Liver (tissue), 9 donors: ENCODE measurements around the gene EGLN2. TPM values are rescaled to one million over a fixed set of nuclear protein-coding genes. Genes with fewer than 3 reads are reported as not detected.

ENCODE experiments used
- DNase-seq: peaks from one replicate; pipeline ENCODE4 v3.0.0-alpha.2; 2017; ENCODE audit warnings: low spot score
- H3K27ac ChIP-seq, 2 donors: one replicate each; pipeline ENCODE4 v1.7.0; 2013; ENCODE audit warnings: inconsistent platforms in 2 of 2, low read length in 2 of 2, control low read depth in 1 of 2, low read depth in 1 of 2, mild to moderate bottlenecking in 1 of 2
- H3K27me3 ChIP-seq, 4 donors: one replicate each; pipeline versions ENCODE4 v1.6.1 to v1.7.0; 2013; ENCODE audit warnings: low read length in 3 of 4, inconsistent platforms in 1 of 4, mild to moderate bottlenecking in 1 of 4, moderate library complexity in 1 of 4; ENCODE audit not compliant: control insufficient read depth in 4 of 4, insufficient read depth in 4 of 4
- H3K36me3 ChIP-seq, 4 donors: one replicate each; pipeline versions ENCODE4 v1.6.1 to v1.7.0; 2013; ENCODE audit warnings: low read length in 3 of 4, mild to moderate bottlenecking in 3 of 4, low read depth in 1 of 4, moderate library complexity in 1 of 4; ENCODE audit not compliant: control insufficient read depth in 4 of 4, insufficient read depth in 3 of 4
- H3K4me1 ChIP-seq, 4 donors: one replicate each; pipeline versions ENCODE4 v1.6.1 to v1.7.0; 2013; ENCODE audit warnings: low read length in 3 of 4, mild to moderate bottlenecking in 3 of 4, moderate library complexity in 1 of 4; ENCODE audit not compliant: control insufficient read depth in 4 of 4, insufficient read depth in 4 of 4
- H3K4me3 ChIP-seq, 3 donors: one replicate each; pipeline versions ENCODE4 v1.6.1 to v1.7.0; 2013; ENCODE audit warnings: low read length in 3 of 3, control low read depth in 1 of 3, low read depth in 1 of 3, mild to moderate bottlenecking in 1 of 3
- H3K9ac ChIP-seq, 2 donors: one replicate each; pipeline ENCODE4 v1.7.0; 2013; ENCODE audit warnings: low read length in 2 of 2, mild to moderate bottlenecking in 2 of 2, moderate library complexity in 2 of 2, control low read depth in 1 of 2, low read depth in 1 of 2
- H3K9me3 ChIP-seq, 4 donors: one replicate each; pipeline versions ENCODE4 v1.6.1 to v1.7.0; 2013; ENCODE audit warnings: low read length in 3 of 4; ENCODE audit not compliant: control insufficient read depth in 4 of 4
- CTCF ChIP-seq: fragments of 150-350 bp; IDR thresholded peaks from 2 replicates; pipeline ENCODE4 v1.5.1; 2017; ENCODE audit warnings: improper control_type of control experiment, low read depth, low read length; ENCODE audit not compliant: missing input control
- FOXA1 ChIP-seq: IDR thresholded peaks from 2 replicates; pipeline ENCODE4 v1.6.1; 2016; ENCODE audit warnings: antibody characterized with exemption
- FOXA2 ChIP-seq: IDR thresholded peaks from 2 replicates; pipeline ENCODE4 v1.6.1; 2016; ENCODE audit warnings: antibody characterized with exemption
- GABPA ChIP-seq, 2 donors: IDR thresholded peaks in 1 of 2; conservative IDR thresholded peaks in 1 of 2; 2 replicates each; pipeline ENCODE4 v1.6.1; 2016; ENCODE audit warnings: antibody characterized with exemption in 2 of 2, mild to moderate bottlenecking in 1 of 2, moderate library complexity in 1 of 2
- HNF4A ChIP-seq, 2 donors: conservative IDR thresholded peaks; 2 replicates each; pipeline ENCODE4 v1.6.1; 2016; ENCODE audit warnings: antibody characterized with exemption in 2 of 2, mild to moderate bottlenecking in 2 of 2
- HNF4G ChIP-seq: IDR thresholded peaks from 2 replicates; pipeline ENCODE4 v1.6.1; 2016; ENCODE audit warnings: antibody characterized with exemption
- JUND ChIP-seq, 2 donors: IDR thresholded peaks; 2 replicates each; pipeline ENCODE4 v1.6.1; 2016; ENCODE audit warnings: antibody characterized with exemption in 2 of 2
- MAX ChIP-seq: IDR thresholded peaks from 2 replicates; pipeline ENCODE4 v1.6.1; 2016; ENCODE audit warnings: antibody characterized with exemption
- RAD21 ChIP-seq, 2 donors: IDR thresholded peaks; 2 replicates each; pipeline ENCODE4 v1.6.1; 2016; ENCODE audit warnings: antibody characterized with exemption in 2 of 2, mild to moderate bottlenecking in 2 of 2
- REST ChIP-seq: IDR thresholded peaks from 2 replicates; pipeline ENCODE4 v1.6.1; 2016; ENCODE audit warnings: antibody characterized with exemption, mild to moderate bottlenecking
- RXRA ChIP-seq, 2 donors: IDR thresholded peaks; 2 replicates each; pipeline ENCODE4 v1.6.1; 2017 to 2018; ENCODE audit warnings: antibody characterized with exemption in 2 of 2, mild to moderate bottlenecking in 1 of 2
- SP1 ChIP-seq: IDR thresholded peaks from 2 replicates; pipeline ENCODE4 v1.6.1; 2018; ENCODE audit warnings: antibody characterized with exemption, mild to moderate bottlenecking
- TAF1 ChIP-seq: conservative IDR thresholded peaks from 2 replicates; pipeline ENCODE4 v1.6.1; 2016; ENCODE audit warnings: antibody characterized with exemption, mild to moderate bottlenecking
- YY1 ChIP-seq: IDR thresholded peaks from 2 replicates; pipeline ENCODE4 v1.6.1; 2016; ENCODE audit warnings: antibody characterized with exemption, mild to moderate bottlenecking
- WGBS: extraction: QIAGEN DNeasy Blood & Tissue Kit; methylation state at CpG from one replicate; pipeline ENCODE4 v1.1.7; 2013; 5-methylcytosine and 5-hydroxymethylcytosine counted together
- polyA plus RNA-seq, 2 donors: library from polyadenylated mRNA; stranded (reverse) in 1 of 2; unstranded in 1 of 2; fragments of 200-250 nt in 1 of 2; fragments of >200 nt in 1 of 2; fragmentation: Nextera tagmentation in 1 of 2; extraction: Ambion mirVana in 1 of 2; gene quantifications; one replicate each; pipeline versions ENCODE4 v1.2.1 to v1.2.3, GENCODE V29; 2013 to 2015
- total RNA-seq, 2 donors: library from RNA; depleted of rRNA; stranded (reverse); fragments of >200 nt; gene quantifications; one replicate each; pipeline ENCODE4 v1.2.3, GENCODE V29; 2014
- TF ChIP-seq, protein P1 (sequence below): IDR thresholded peaks from 2 replicates; pipeline ENCODE4 v1.6.1; 2016; ENCODE audit warnings: antibody characterized with exemption
- TF ChIP-seq, protein P2 (sequence below): IDR thresholded peaks from 2 replicates; pipeline ENCODE4 v1.6.1; 2016; ENCODE audit warnings: antibody characterized with exemption
- donor health status: healthy.
- donor health status: healthy.
- donor health status: healthy.
- donor health status: healthy.
- donor health status: healthy.

The EGLN2 gene
- total and polyA plus RNA-seq, 4 donors = 34.8 to 56.3 (median 47.7) TPM

DNA sequence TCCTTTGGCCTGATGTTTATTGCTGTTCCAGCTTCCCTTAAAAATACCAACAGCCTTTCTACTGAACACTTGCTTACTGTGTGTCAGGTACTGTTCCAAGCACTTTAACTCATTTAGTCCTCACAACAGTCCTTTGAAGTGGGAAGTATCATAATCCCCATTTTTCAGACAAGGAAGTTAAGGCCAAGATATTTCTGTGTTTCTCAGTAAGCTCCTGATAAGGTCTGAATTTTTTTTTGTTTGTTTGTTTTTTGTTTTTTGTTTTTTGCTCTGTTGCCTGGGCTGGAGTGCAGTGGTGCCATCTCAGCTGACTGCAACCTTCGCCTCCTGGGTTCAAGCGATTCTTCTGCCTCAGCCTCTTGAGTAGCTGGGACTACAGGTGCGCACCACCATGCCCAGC, 40.5 kb upstream of the EGLN2 start:
- Histone ChIP-seq H3K36me3 (peaks cover 29 to 63% (median 47%) of the 10 kb centered on the region in 4 donors), H3K27me3 (no peaks in the 10 kb centered on the region), H3K9me3 (no peaks in the 10 kb centered on the region), H3K4me1 (peaks cover 3 to 26% (median 18%) of the 10 kb centered on the region in 4 donors), H3K9ac (no peak overlapping the region), H3K27ac (no peak overlapping the region), H3K4me3 (no peak overlapping the region)
- WGBS = 98% methylated on average over 3 of the region's 3 CpGs
- DNase-seq = no peak
- TF ChIP-seq HNF4G = no peak
- TF ChIP-seq RAD21 (IDR thresholded peaks at IDR 0.05) = no peak
- TF ChIP-seq, protein P1, sequence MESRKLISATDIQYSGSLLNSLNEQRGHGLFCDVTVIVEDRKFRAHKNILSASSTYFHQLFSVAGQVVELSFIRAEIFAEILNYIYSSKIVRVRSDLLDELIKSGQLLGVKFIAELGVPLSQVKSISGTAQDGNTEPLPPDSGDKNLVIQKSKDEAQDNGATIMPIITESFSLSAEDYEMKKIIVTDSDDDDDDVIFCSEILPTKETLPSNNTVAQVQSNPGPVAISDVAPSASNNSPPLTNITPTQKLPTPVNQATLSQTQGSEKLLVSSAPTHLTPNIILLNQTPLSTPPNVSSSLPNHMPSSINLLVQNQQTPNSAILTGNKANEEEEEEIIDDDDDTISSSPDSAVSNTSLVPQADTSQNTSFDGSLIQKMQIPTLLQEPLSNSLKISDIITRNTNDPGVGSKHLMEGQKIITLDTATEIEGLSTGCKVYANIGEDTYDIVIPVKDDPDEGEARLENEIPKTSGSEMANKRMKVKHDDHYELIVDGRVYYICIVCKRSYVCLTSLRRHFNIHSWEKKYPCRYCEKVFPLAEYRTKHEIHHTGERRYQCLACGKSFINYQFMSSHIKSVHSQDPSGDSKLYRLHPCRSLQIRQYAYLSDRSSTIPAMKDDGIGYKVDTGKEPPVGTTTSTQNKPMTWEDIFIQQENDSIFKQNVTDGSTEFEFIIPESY = no peak
- TF ChIP-seq, protein P2, sequence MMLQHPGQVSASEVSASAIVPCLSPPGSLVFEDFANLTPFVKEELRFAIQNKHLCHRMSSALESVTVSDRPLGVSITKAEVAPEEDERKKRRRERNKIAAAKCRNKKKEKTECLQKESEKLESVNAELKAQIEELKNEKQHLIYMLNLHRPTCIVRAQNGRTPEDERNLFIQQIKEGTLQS = no peak
- no peak for TF ChIP-seq JUND (IDR thresholded peaks at IDR 0.05)
- TF ChIP-seq CTCF = no peak
- no peak for TF ChIP-seq REST

DNA sequence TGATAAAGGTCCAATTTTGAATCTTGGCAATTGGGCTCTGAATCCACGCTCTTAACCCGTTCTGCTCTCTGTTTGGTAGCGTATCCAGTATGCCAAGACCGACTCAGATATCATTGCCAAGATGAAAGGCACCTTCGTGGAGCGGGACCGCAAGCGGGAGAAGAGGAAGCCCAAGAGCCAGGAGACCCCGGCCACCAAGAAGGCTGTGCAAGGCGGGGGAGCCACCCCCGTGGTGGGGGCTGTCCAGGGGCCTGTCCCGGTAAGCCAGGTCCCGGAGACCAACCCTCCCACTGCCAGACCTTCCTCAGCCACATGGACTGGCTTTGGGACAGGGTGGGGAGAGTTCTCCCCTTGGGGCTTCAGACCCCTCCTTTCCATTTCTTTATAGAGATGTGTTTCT, 39.6 kb upstream of the EGLN2 start:
- Histone ChIP-seq H3K9me3 (no peaks in the 10 kb centered on the region), H3K9ac (no peak overlapping the region), H3K27me3 (no peaks in the 10 kb centered on the region), H3K4me1 (peaks cover 3 to 22% (median 15%) of the 10 kb centered on the region in 4 donors), H3K4me3 (no peak overlapping the region), H3K36me3 (peaks cover 34 to 71% (median 55%) of the 10 kb centered on the region in 4 donors), H3K27ac (no peak overlapping the region)
- 97% methylated on average over 13 of the region's 13 CpGs for WGBS
- no peak for DNase-seq
- TF ChIP-seq RAD21 (IDR thresholded peaks at IDR 0.05) = no peak
- TF ChIP-seq, protein P2 = no peak
- no peak for TF ChIP-seq RXRA (IDR thresholded peaks at IDR 0.05)
- TF ChIP-seq FOXA2 = no peak
- TF ChIP-seq MAX = no peak
- TF ChIP-seq TAF1 = no peak
- TF ChIP-seq FOXA1 = no peak
- TF ChIP-seq JUND (IDR thresholded peaks at IDR 0.05) = no peak
- no peak for TF ChIP-seq GABPA (IDR thresholded peaks at IDR 0.05 in 1 of 2, conservative IDR thresholded peaks at IDR 0.05 in 1 of 2)
- no peak for TF ChIP-seq REST
- no peak for TF ChIP-seq YY1
- no peak for TF ChIP-seq SP1
- TF ChIP-seq HNF4G = no peak
- TF ChIP-seq, protein P1 = no peak
- no peak for TF ChIP-seq HNF4A (conservative IDR thresholded peaks at IDR 0.05)
